Hepatocyte (in vitro differentiated cells): ENCODE data around the gene REXO1. TPM values are rescaled to one million over a fixed set of nuclear protein-coding genes. Genes with fewer than 3 reads are reported as not detected.

Source experiments
- DNase-seq: peaks from one replicate; pipeline ENCODE4 v3.0.0-alpha.2; 2016; ENCODE audit warnings: low spot score
- H2AFZ ChIP-seq: fragments of 200-600 bp; sonication (generic); 2 replicates; pipeline ENCODE4 v1.6.0; 2016; ENCODE audit warnings: antibody characterized with exemption, mild to moderate bottlenecking
- H3K27ac ChIP-seq: fragments of 200-600 bp; sonication (generic); 2 replicates; pipeline ENCODE4 v1.5.1; 2016; ENCODE audit warnings: mild to moderate bottlenecking
- H3K27me3 ChIP-seq: fragments of 200-600 bp; sonication (generic); 2 replicates; pipeline ENCODE4 v1.6.1; 2016
- H3K36me3 ChIP-seq: fragments of 200-600 bp; sonication (generic); replicated peaks from 2 replicates; pipeline ENCODE4 v1.5.1; 2016; ENCODE audit warnings: low read depth; ENCODE audit not compliant: insufficient read depth
- H3K4me1 ChIP-seq: fragments of 200-600 bp; sonication (generic); 2 replicates; pipeline ENCODE4 v1.5.1; 2016; ENCODE audit warnings: mild to moderate bottlenecking, moderate library complexity; ENCODE audit not compliant: insufficient read depth
- H3K4me2 ChIP-seq: fragments of 200-600 bp; sonication (generic); 2 replicates; pipeline ENCODE4 v1.6.0; 2016
- H3K4me3 ChIP-seq: fragments of 200-600 bp; sonication (generic); 2 replicates; pipeline ENCODE4 v1.5.1; 2016; ENCODE audit warnings: mild to moderate bottlenecking
- H3K79me2 ChIP-seq: fragments of 200-600 bp; sonication (generic); 2 replicates; pipeline ENCODE4 v1.6.0; 2017; ENCODE audit warnings: mild to moderate bottlenecking
- H3K9me2 ChIP-seq: fragments of 200-600 bp; sonication (generic); replicated peaks from 2 replicates; pipeline ENCODE4 v1.6.0; 2017; ENCODE audit warnings: mild to moderate bottlenecking; ENCODE audit not compliant: insufficient read depth
- H3K9me3 ChIP-seq: fragments of 200-600 bp; sonication (generic); 2 replicates; pipeline ENCODE4 v1.5.1; 2016; ENCODE audit warnings: low read depth, mild to moderate bottlenecking
- H4K20me1 ChIP-seq: fragments of 200-600 bp; sonication (generic); 2 replicates; pipeline ENCODE4 v1.6.0; 2016; ENCODE audit warnings: mild to moderate bottlenecking; ENCODE audit not compliant: insufficient read depth, poor library complexity, severe bottlenecking
- CTCF ChIP-seq: fragments of 200-600 bp; sonication (generic); IDR thresholded peaks from 2 replicates; pipeline ENCODE4 v1.5.1; 2016; ENCODE audit warnings: antibody characterized with exemption, mild to moderate bottlenecking; ENCODE audit not compliant: poor library complexity
- EZH2 ChIP-seq: fragments of 200-600 bp; sonication (generic); IDR thresholded peaks from 2 replicates; pipeline ENCODE4 v1.6.1; 2016; ENCODE audit warnings: antibody characterized with exemption, mild to moderate bottlenecking, borderline replicate concordance
- EZH2phosphoT487 ChIP-seq: fragments of 200-600 bp; sonication (generic); IDR thresholded peaks from one replicate; pipeline ENCODE4 v1.6.1; 2018; ENCODE audit warnings: antibody characterized with exemption, mild to moderate bottlenecking, low read depth, moderate library complexity; ENCODE audit not compliant: unreplicated experiment, severe bottlenecking
- WGBS: methylation state at CpG from one replicate; pipeline ENCODE4 v1.1.6; 2016; ENCODE audit warnings: low lambda C conversion rate; ENCODE audit errors: missing lambda C conversion rate; 5-methylcytosine and 5-hydroxymethylcytosine counted together
- polyA plus RNA-seq: library from polyadenylated mRNA; unstranded; fragments of >200 nt; fragmentation: Nextera tagmentation; extraction: Ambion mirVana; gene quantifications from 2 replicates; pipeline ENCODE4 v1.2.1, GENCODE V29; 2016
- total RNA-seq: library from RNA; depleted of rRNA; stranded (reverse); fragments of >200 nt; gene quantifications from 2 replicates; pipeline ENCODE4 v1.2.3, GENCODE V29; 2014

The REXO1 gene
- total and polyA plus RNA-seq, 2 experiments from 2014 or later: 13.4 to 22.8 TPM

- Histone ChIP-seq H3K36me3 (no peaks in the 10 kb centered on the region), H3K4me1 (no peaks in the 10 kb centered on the region)
- WGBS: 94% methylated on average over 26 of the region's 33 CpGs
Observed at GRCh38 chr19:1818549-1819195, 29.6 kb downstream of the REXO1 start.

GRCh38 chr19:1817553-1818179 lies 30.6 kb downstream of the REXO1 start:
- H3K36me3 ChIP-seq: no peaks in the 10 kb centered on the region
- peaks cover 5% of the 10 kb centered on the region for H3K4me1 ChIP-seq
- no peak overlapping the region for H3K4me3 ChIP-seq
- no peaks in the 10 kb centered on the region for H3K9me2 ChIP-seq
- H3K9me3 ChIP-seq: no peaks in the 10 kb centered on the region
- TF ChIP-seq EZH2phosphoT487 (no peak), CTCF (no peak), EZH2 (no peak)
- DNase-seq: no peak
- no peaks in the 10 kb centered on the region for H3K27me3 ChIP-seq
- H2AFZ ChIP-seq: no peak overlapping the region
- no peak overlapping the region for H3K27ac ChIP-seq
- H3K79me2 ChIP-seq: no peaks in the 10 kb centered on the region
- no peak overlapping the region for H3K4me2 ChIP-seq
- 97% methylated on average over 25 of the region's 25 CpGs for WGBS
- no peaks in the 10 kb centered on the region for H4K20me1 ChIP-seq

More at GRCh38 chr19:1818549-1819195, 29.6 kb downstream of the REXO1 start:
- Histone ChIP-seq H4K20me1 (no peaks in the 10 kb centered on the region), H3K4me2 (no peak overlapping the region), H3K27me3 (no peaks in the 10 kb centered on the region), H3K79me2 (no peaks in the 10 kb centered on the region), H2AFZ (no peak overlapping the region), H3K9me2 (no peaks in the 10 kb centered on the region), H3K9me3 (no peaks in the 10 kb centered on the region), H3K27ac (no peak overlapping the region), H3K4me3 (no peak overlapping the region)
- TF ChIP-seq EZH2: no peak
- no peak for TF ChIP-seq EZH2phosphoT487
- no peak for TF ChIP-seq CTCF
- no peak for DNase-seq

GRCh38 chr19:1816530-1817298 lies 31.6 kb downstream of the REXO1 start:
- Histone ChIP-seq H3K4me3 (no peak overlapping the region), H3K79me2 (no peaks in the 10 kb centered on the region), H3K27me3 (no peaks in the 10 kb centered on the region), H3K27ac (no peak overlapping the region), H3K4me2 (no peak overlapping the region), H3K36me3 (no peaks in the 10 kb centered on the region), H3K9me2 (no peaks in the 10 kb centered on the region), H3K4me1 (peaks cover 5% of the 10 kb centered on the region), H2AFZ (no peak overlapping the region), H4K20me1 (no peaks in the 10 kb centered on the region), H3K9me3 (no peaks in the 10 kb centered on the region)
- TF ChIP-seq EZH2phosphoT487: no peak
- no peak for TF ChIP-seq CTCF
- no peak for TF ChIP-seq EZH2
- WGBS: 95% methylated on average over 26 of the region's 36 CpGs
- no peak for DNase-seq
